DOHH2 (cell line): Measurements from ENCODE around the gene DNAH1.

Experiments used
- H3F3A ChIP-seq: fragments of 200-600 bp; sonication (generic), shearing (Covaris generic); 2 replicates; pipeline ENCODE4 v1.6.0; 2016; ENCODE audit warnings: antibody characterized with exemption, mild to moderate bottlenecking; ENCODE audit not compliant: control insufficient read depth, insufficient read depth
- H3K27ac ChIP-seq: fragments of 200-600 bp; sonication (generic); 2 replicates; pipeline ENCODE4 v1.5.1; 2014; ENCODE audit warnings: low read depth, mild to moderate bottlenecking, low read length, moderate library complexity
- H3K27me3 ChIP-seq: fragments of 200-600 bp; sonication (generic); 2 replicates; pipeline ENCODE4 v1.6.1; 2014; ENCODE audit warnings: mild to moderate bottlenecking, low read length, mixed read lengths; ENCODE audit not compliant: control insufficient read depth
- H3K36me3 ChIP-seq: fragments of 200-600 bp; sonication (generic); 2 replicates; pipeline ENCODE4 v1.6.1; 2014; ENCODE audit warnings: mild to moderate bottlenecking, low read length, moderate library complexity, mixed read lengths; ENCODE audit not compliant: control insufficient read depth
- H3K4me1 ChIP-seq: fragments of 200-600 bp; sonication (generic); 2 replicates; pipeline ENCODE4 v1.6.1; 2014; ENCODE audit warnings: mild to moderate bottlenecking, low read length, mixed read lengths; ENCODE audit not compliant: control insufficient read depth
- H3K4me2 ChIP-seq: fragments of 200-600 bp; sonication (generic); 2 replicates; pipeline ENCODE4 v1.6.0; 2014; ENCODE audit warnings: mild to moderate bottlenecking, low read length, moderate library complexity
- H3K4me3 ChIP-seq: fragments of 200-600 bp; sonication (generic); 2 replicates; pipeline ENCODE4 v1.5.1; 2014; ENCODE audit warnings: mild to moderate bottlenecking, low read length, mixed read lengths
- H3K79me2 ChIP-seq: fragments of 200-600 bp; sonication (generic); 2 replicates; pipeline ENCODE4 v1.6.1; 2014; ENCODE audit warnings: mild to moderate bottlenecking, low read length, mixed read lengths; ENCODE audit not compliant: control insufficient read depth
- H3K9me2 ChIP-seq: fragments of 200-600 bp; sonication (generic); replicated peaks from 2 replicates; pipeline ENCODE4 v1.6.1; 2014; ENCODE audit warnings: mild to moderate bottlenecking, low read length, mixed read lengths; ENCODE audit not compliant: control insufficient read depth
- H3K9me3 ChIP-seq: fragments of 200-600 bp; sonication (generic); 2 replicates; pipeline ENCODE4 v1.6.1; 2014; ENCODE audit warnings: antibody characterized with exemption, low read length, mixed read lengths; ENCODE audit not compliant: control insufficient read depth, insufficient read depth
- H4K20me1 ChIP-seq: fragments of 200-600 bp; sonication (generic); 2 replicates; pipeline ENCODE4 v1.6.0; 2014; ENCODE audit warnings: low read depth, mild to moderate bottlenecking, antibody characterized with exemption, low read length, moderate library complexity; ENCODE audit not compliant: control insufficient read depth, insufficient read depth
- EZH2phosphoT487 ChIP-seq: fragments of 200-600 bp; sonication (generic); IDR thresholded peaks from 2 replicates; pipeline ENCODE4 v1.6.1; 2017; ENCODE audit warnings: borderline replicate concordance, mild to moderate bottlenecking, antibody characterized with exemption, low read length, moderate library complexity, mixed read lengths
- TF ChIP-seq, protein P1 (sequence below): fragments of 200-600 bp; sonication (generic); IDR thresholded peaks from one replicate; pipeline ENCODE4 v1.5.1; 2014; ENCODE audit warnings: antibody characterized with exemption, mild to moderate bottlenecking, low read depth, low read length; ENCODE audit not compliant: poor library complexity, severe bottlenecking

DNAH1 gene

DNA sequence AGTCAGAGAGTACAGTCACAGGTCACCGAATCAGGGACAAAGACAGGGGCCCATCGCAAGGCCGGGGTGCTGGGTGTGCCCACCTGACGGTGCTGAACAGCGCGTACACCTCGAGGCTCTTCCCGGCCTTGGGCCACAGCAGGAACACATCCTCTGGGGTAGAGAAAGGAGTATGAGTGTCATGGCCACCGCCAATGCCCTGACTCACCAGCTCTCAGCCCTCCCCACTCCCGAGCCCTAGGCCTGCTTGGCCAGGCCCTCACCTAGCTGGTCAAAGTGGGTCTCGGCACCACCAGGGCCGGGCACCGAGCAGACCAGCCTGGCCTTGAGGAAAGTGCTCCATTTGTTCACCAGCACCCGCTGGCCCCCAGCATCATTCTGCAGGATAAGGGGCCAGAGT lies 124.6 kb downstream of the DNAH1 start:
- no peaks in the 10 kb centered on the region for H3F3A ChIP-seq
- H3K79me2 ChIP-seq, result no peaks in the 10 kb centered on the region
- 0 out of 2 replicates have a peak, but pooled peaks cover 4% of the 10 kb centered on the region for H3K27me3 ChIP-seq
- no peak overlapping the region for H3K27ac ChIP-seq
- TF ChIP-seq EZH2phosphoT487, result no peak
- TF ChIP-seq, protein P1, sequence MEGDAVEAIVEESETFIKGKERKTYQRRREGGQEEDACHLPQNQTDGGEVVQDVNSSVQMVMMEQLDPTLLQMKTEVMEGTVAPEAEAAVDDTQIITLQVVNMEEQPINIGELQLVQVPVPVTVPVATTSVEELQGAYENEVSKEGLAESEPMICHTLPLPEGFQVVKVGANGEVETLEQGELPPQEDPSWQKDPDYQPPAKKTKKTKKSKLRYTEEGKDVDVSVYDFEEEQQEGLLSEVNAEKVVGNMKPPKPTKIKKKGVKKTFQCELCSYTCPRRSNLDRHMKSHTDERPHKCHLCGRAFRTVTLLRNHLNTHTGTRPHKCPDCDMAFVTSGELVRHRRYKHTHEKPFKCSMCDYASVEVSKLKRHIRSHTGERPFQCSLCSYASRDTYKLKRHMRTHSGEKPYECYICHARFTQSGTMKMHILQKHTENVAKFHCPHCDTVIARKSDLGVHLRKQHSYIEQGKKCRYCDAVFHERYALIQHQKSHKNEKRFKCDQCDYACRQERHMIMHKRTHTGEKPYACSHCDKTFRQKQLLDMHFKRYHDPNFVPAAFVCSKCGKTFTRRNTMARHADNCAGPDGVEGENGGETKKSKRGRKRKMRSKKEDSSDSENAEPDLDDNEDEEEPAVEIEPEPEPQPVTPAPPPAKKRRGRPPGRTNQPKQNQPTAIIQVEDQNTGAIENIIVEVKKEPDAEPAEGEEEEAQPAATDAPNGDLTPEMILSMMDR, result no peak
- no peaks in the 10 kb centered on the region for H3K9me2 ChIP-seq
- no peaks in the 10 kb centered on the region for H3K36me3 ChIP-seq
- H3K4me3 ChIP-seq, result no peak overlapping the region
- no peaks in the 10 kb centered on the region for H4K20me1 ChIP-seq
- H3K9me3 ChIP-seq, result no peaks in the 10 kb centered on the region
- peaks cover 4% of the 10 kb centered on the region; the same call in 1 of the 2 replicates for H3K4me1 ChIP-seq
- no peak overlapping the region for H3K4me2 ChIP-seq

DNA sequence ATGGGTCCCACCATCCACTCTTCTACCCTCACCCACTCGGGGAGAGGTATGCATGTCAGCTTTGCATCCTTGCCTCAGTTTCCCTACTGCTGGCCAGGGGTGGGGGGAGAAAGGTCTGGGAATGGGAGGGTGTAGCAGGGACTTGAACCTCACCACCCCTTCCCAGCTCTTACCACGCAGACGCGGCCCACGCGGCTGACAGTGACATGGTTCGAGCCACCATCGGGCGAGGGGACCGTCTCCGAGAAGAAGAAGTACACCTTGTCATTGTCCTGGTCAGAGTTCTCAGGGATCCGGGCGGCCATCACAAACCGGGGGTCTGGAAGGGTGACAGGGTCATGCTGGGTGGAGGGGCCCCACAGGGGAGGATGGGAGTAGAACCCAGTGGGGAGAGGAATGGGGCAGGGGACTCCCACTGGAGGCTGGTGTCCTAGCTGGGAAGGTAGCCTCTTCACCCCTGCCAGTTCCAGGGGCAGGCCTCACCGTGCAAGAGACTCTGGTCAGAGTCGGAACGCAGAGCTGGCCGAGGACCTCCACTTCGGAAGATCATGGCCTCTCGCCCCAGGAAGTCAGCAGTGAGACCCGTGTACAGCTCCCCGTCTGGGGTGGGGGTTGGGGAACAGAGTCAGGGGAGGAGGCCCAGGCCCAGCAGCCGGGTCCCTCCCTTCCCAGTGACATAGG lies 125.1 kb downstream of the DNAH1 start:
- no peaks in the 10 kb centered on the region for H3K36me3 ChIP-seq

DNA sequence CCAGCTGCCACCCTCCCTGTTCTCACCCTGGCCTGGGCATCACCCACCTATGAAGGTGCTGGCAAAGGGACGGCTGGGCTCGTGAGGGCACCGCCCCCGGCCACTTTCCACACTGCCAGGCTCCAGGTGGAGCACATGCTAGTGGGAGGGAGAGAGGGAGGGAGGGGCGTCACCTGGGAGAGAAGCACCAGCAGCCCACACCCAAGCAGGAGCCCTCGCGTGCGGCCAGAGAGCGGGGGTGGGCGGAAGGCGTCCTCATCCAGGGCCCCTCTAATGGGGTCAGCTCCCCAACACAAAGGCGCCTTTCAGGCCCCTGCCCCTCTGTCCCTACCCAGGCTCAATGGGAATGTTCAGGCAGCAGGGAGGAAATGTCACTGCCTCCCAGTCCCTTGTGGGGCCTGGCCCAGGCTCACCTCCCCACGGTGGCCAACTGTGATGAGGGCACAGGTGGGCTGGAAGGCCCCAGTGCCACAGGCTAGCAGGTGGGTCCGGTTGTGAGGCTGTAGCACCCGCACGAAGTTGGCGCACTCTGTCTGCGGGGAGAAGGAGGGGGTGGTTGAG lies 125.7 kb downstream of the DNAH1 start:
- Histone ChIP-seq H3K4me3 (no peak overlapping the region), H3K9me2 (no peaks in the 10 kb centered on the region), H3K27me3 (0 out of 2 replicates have a peak, but pooled peaks cover 4% of the 10 kb centered on the region), H3F3A (no peaks in the 10 kb centered on the region), H3K36me3 (no peaks in the 10 kb centered on the region), H3K79me2 (no peaks in the 10 kb centered on the region), H3K9me3 (no peaks in the 10 kb centered on the region), H4K20me1 (no peaks in the 10 kb centered on the region), H3K4me2 (no peak overlapping the region), H3K4me1 (peaks cover 4% of the 10 kb centered on the region; the same call in 1 of the 2 replicates), H3K27ac (no peak overlapping the region)
- no peak for TF ChIP-seq EZH2phosphoT487

More for the DNA sequence above, 125.1 kb downstream of the DNAH1 start:
- TF ChIP-seq EZH2phosphoT487, result no peak
- TF ChIP-seq, protein P1, result no peak
- H4K20me1 ChIP-seq, result no peaks in the 10 kb centered on the region
- H3K4me2 ChIP-seq, result no peak overlapping the region
- 0 out of 2 replicates have a peak, but pooled peaks cover 4% of the 10 kb centered on the region for H3K27me3 ChIP-seq
- H3K4me1 ChIP-seq, result peaks cover 4% of the 10 kb centered on the region; the same call in 1 of the 2 replicates
- no peaks in the 10 kb centered on the region for H3K9me3 ChIP-seq
- no peak overlapping the region for H3K27ac ChIP-seq
- no peaks in the 10 kb centered on the region for H3K9me2 ChIP-seq
- H3K79me2 ChIP-seq, result no peaks in the 10 kb centered on the region
- no peak overlapping the region for H3K4me3 ChIP-seq
- H3F3A ChIP-seq, result no peaks in the 10 kb centered on the region
